Esophagus squamous epithelium (tissue), 4 donors: ENCODE results near the gene COL6A2.

Experiments used
- CTCF ChIP-seq, 6 experiments: fragments of 450-650 bp in 4 of 6; fragments of 200-600 bp in 2 of 6; sonication (generic) in 2 of 6; IDR thresholded peaks; one replicate each; pipeline ENCODE4 v1.5.1; 2016 to 2019; ENCODE audit warnings: antibody characterized with exemption in 6 of 6, mild to moderate bottlenecking in 4 of 6, moderate library complexity in 4 of 6
- POLR2A ChIP-seq, 4 donors: fragments of 450-650 bp; IDR thresholded peaks; one replicate each; pipeline ENCODE4 v1.6.1; 2017; ENCODE audit warnings: antibody characterized with exemption in 4 of 4, mild to moderate bottlenecking in 4 of 4, moderate library complexity in 3 of 4

- no peak for TF ChIP-seq CTCF (IDR thresholded peaks at IDR 0.05)
- TF ChIP-seq POLR2A (IDR thresholded peaks at IDR 0.05): no peak
These were observed 52.2 kb downstream of the COL6A2 start for GRCh38 chr21:46150073-46150472.
